ENCODE results near the gene HLCS.

DNA sequence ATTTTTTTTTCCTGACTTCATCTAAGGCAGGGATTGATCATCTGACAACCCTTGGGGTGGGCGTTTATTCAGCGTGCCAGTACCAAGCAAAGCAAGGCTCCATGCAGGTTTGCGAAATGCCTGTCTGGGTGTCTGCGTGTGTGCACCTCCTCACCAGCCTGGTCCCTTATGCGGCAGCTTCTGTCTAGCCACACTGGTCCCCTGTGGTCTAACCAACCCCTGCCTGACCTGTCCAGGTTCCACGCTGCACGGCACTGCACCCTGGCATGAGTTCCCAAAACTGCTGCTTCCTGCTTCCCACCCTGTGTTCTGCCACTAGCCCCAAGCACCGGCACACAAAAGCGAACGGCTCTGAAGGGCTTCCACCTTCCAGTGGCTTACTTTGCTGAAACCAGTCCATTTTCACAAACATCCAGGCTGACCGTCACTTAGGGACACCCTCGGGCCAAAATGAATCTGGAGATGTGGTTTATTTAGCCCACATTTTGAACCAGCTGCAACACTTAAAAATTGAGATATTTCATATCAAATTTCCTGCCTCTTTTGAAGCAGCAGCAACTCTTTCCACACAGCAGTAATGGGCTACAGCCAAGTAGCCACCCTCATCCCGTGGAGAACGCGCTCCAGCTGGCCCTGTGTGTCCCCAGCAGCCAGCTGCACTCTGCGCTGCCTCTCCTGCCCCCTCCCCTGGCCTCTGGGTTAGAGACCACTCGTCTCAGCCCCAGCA lies 55.7 kb downstream of the HLCS start:
- TF ChIP-seq CTCF (IDR thresholded peaks at IDR 0.05) (no peak), EZH2 (IDR thresholded peaks at IDR 0.05) (no peak), EZH2phosphoT487 (IDR thresholded peaks at IDR 0.05) (no peak)
